Measurements from ENCODE around the gene KNDC1. TPM values are rescaled to one million over a fixed set of nuclear protein-coding genes. Genes with fewer than 3 reads are reported as not detected.
A peak's percentile ranks its signal among the peaks of the same experiment; 100 is the strongest.

Gene KNDC1
- total RNA-seq, 5 donors from 2014 or later (not counting 1 experiment from before 2014, with no cell fraction given): 0.09 to 1.2 (median 0.35) TPM

DNA sequence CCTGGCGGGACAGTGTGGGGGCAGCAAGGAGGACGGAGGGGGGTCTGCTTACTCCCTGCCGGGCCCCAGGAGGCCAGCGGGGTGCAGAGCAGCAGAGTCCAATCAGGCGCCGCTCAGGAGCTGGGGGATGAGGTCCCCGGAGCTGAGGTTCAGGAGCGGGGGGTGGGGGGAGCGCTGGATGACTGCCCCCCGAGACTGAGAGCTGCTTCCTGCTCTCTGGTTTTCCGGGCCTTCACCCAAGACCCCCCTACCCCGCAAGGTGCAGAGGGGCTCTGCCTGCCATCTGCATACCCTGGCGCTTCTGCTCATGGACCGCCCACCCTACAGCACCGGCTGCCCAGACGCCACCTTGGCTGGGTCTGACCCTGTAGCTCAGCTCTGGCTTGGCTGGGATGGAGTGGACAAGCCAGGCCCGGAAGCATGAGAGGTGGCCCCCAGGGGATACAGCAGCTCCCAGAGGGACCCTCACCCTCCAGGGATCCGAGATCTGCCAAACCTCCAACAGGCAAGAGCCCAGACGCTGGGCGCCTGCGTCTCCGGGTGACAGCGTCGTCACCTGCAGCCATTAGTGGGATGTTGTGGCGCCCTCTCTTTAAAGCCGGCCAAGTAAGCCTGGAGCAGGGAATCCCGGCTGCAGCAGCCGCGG lies 930 bp downstream of the KNDC1 start:
- Histone ChIP-seq H3K9me3 (no peaks in the 10 kb centered on the region), H3K27me3 (replicated peaks in 1 of 2; ENCODE audit: control insufficient read depth in 2 of 2, extremely low read depth in 1 of 2, insufficient read depth in 2 of 2, low read length in 1 of 2) (peaks cover 5 to 63% of the 10 kb centered on the region in 2 experiments), H3K36me3 (ENCODE audit: control insufficient read depth in 2 of 2, extremely low read depth in 1 of 2, insufficient read depth in 1 of 2, low read length in 1 of 2) (no peaks in the 10 kb centered on the region), H3K4me3 (ENCODE audit: control insufficient read depth in 1 of 2, extremely low read depth in 1 of 2, low read length in 1 of 2) (no peak overlapping the region), H3K4me1 (ENCODE audit: control insufficient read depth in 1 of 2, extremely low read depth in 1 of 2, insufficient read depth in 2 of 2, low read length in 2 of 2) (peaks cover 0 to 12% of the 10 kb centered on the region in 2 experiments), H3K27ac (ENCODE audit: low read length) (no peak overlapping the region)
- ChIA-PET CTCF (no interaction called here), POLR2A (no interaction called here)
- ATAC-seq (replicated peaks in 1 of 4) (no peak), DNase-seq (no peak)
- no peaks in the 10 kb centered on the region for H3K36me3 Mint-ChIP-seq
- 5% methylated on average over 17 of the region's 29 CpGs for WGBS (ENCODE audit: insufficient coverage)
- peaks cover 0 to 4% (median 0%) of the 10 kb centered on the region in 3 donors for H3K4me1 Mint-ChIP-seq
- H3K27me3 Mint-ChIP-seq: peaks cover 9 to 35% of the 10 kb centered on the region in 2 donors
- H3K4me3 Mint-ChIP-seq: peak overlapping the region; percentile 28 to 48 (median 39)
- no peak overlapping the region for H3K27ac Mint-ChIP-seq
- no peaks in the 10 kb centered on the region for H3K9me3 Mint-ChIP-seq

DNA sequence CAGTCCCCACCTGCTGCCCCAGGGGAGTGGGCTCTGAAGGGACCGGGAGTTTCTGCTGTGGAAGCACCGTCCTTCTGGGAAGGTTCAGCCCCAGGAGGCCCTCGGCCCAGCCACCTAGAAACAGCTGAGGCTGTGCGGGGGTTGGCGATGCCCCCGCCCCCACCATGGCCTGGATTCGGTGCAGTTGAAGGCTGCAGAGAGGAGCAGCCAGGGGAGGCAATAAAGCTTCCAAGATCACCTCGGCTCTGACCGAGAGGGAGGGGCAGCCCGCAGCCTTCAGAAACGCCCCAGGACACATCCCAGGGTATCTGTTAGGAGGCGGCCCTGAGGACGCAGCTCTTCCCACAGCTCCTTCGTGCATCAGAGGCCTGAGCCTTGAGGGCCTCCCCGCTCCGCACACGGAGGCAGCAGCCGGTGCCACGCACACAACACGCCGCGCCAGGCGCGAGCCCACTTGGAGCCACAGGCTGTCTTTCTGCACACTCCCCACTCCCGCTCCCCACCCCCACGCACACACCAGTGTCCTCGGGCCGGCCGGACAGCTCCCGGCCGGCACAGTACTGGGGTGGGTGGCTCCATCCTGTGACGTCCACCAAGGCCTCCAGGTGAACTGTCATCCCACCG lies 1.6 kb downstream of the KNDC1 start:
- H3K9me3 ChIP-seq: no peaks in the 10 kb centered on the region
- peaks cover 12 to 35% of the 10 kb centered on the region in 2 donors for H3K27me3 Mint-ChIP-seq
- H3K9me3 Mint-ChIP-seq: no peaks in the 10 kb centered on the region
- no peak for DNase-seq
- ChIA-PET CTCF (no interaction called here), POLR2A (no interaction called here)
- peaks cover 5 to 63% of the 10 kb centered on the region in 2 experiments for H3K27me3 ChIP-seq (replicated peaks in 1 of 2; ENCODE audit: control insufficient read depth in 2 of 2, extremely low read depth in 1 of 2, insufficient read depth in 2 of 2, low read length in 1 of 2)
- no peak overlapping the region for H3K27ac Mint-ChIP-seq
- WGBS (ENCODE audit: insufficient coverage): 54% methylated on average over 29 of the region's 33 CpGs
- H3K4me3 Mint-ChIP-seq: peak overlapping the region in 1 of 3 donors; percentile 48
- H3K27ac ChIP-seq (ENCODE audit: low read length): no peak overlapping the region
- no peak overlapping the region for H3K4me3 ChIP-seq (ENCODE audit: control insufficient read depth in 1 of 2, extremely low read depth in 1 of 2, low read length in 1 of 2)
- H3K36me3 Mint-ChIP-seq: no peaks in the 10 kb centered on the region
- no peak for ATAC-seq (replicated peaks in 1 of 4)
- H3K4me1 ChIP-seq (ENCODE audit: control insufficient read depth in 1 of 2, extremely low read depth in 1 of 2, insufficient read depth in 2 of 2, low read length in 2 of 2): peaks cover 0 to 12% of the 10 kb centered on the region in 2 experiments
- H3K4me1 Mint-ChIP-seq: peaks cover 0 to 4% (median 0%) of the 10 kb centered on the region in 3 donors
- no peaks in the 10 kb centered on the region for H3K36me3 ChIP-seq (ENCODE audit: control insufficient read depth in 2 of 2, extremely low read depth in 1 of 2, insufficient read depth in 1 of 2, low read length in 1 of 2)

DNA sequence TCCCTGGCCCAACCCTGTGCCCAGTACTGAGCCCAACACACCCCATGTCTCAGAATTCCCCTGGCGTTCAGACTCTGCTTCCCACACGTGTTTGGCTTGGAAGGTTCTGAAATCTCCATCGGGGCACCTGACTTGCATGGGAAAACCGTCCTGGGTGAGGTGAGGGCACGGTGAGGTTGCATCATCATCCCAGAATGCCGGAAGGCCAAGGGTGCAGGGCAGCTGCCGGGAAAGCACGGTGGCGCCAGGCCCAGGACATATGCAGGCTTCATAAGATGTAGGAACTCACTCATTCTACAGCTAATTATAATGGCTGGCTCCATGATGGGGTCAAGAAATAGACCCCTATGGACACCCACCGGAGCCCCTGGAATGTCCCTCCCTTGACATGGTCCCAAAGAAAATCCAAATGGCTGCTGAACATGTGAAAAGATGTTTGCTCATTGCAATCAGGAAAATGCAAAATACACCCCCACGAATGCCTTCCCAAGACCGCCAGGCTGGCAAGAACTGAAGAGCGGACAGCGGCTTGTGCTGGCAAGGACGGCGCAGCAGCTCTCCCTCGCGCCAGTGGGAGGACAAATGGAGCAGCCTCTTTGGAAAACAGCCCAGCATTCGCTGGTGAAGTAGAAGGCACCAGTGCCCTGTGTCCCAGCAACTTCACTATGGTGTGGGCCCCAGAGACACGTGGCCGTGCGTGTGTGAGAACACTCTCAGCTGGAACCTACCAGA lies 2.3 kb downstream of the KNDC1 start:
- Histone ChIP-seq H3K4me1 (ENCODE audit: control insufficient read depth in 1 of 2, extremely low read depth in 1 of 2, insufficient read depth in 2 of 2, low read length in 2 of 2) (peaks cover 0 to 12% of the 10 kb centered on the region in 2 experiments), H3K36me3 (ENCODE audit: control insufficient read depth in 2 of 2, extremely low read depth in 1 of 2, insufficient read depth in 1 of 2, low read length in 1 of 2) (no peaks in the 10 kb centered on the region), H3K9me3 (no peaks in the 10 kb centered on the region), H3K4me3 (ENCODE audit: control insufficient read depth in 1 of 2, extremely low read depth in 1 of 2, low read length in 1 of 2) (no peak overlapping the region), H3K27me3 (replicated peaks in 1 of 2; ENCODE audit: control insufficient read depth in 2 of 2, extremely low read depth in 1 of 2, insufficient read depth in 2 of 2, low read length in 1 of 2) (peaks cover 5 to 67% of the 10 kb centered on the region in 2 experiments), H3K27ac (ENCODE audit: low read length) (no peak overlapping the region)
- Mint-ChIP-seq H3K27ac (no peak overlapping the region), H3K4me1 (peaks cover 0 to 4% (median 0%) of the 10 kb centered on the region in 3 donors), H3K36me3 (no peaks in the 10 kb centered on the region), H3K4me3 (no peak overlapping the region), H3K27me3 (peaks cover 12 to 34% of the 10 kb centered on the region in 2 donors), H3K9me3 (no peaks in the 10 kb centered on the region)
- POLR2A ChIA-PET: no interaction called here
- CTCF ChIA-PET: no interaction called here
- ATAC-seq (replicated peaks in 1 of 4) (no peak), DNase-seq (no peak)
- WGBS (ENCODE audit: insufficient coverage): 91% methylated on average over 15 of the region's 22 CpGs

DNA sequence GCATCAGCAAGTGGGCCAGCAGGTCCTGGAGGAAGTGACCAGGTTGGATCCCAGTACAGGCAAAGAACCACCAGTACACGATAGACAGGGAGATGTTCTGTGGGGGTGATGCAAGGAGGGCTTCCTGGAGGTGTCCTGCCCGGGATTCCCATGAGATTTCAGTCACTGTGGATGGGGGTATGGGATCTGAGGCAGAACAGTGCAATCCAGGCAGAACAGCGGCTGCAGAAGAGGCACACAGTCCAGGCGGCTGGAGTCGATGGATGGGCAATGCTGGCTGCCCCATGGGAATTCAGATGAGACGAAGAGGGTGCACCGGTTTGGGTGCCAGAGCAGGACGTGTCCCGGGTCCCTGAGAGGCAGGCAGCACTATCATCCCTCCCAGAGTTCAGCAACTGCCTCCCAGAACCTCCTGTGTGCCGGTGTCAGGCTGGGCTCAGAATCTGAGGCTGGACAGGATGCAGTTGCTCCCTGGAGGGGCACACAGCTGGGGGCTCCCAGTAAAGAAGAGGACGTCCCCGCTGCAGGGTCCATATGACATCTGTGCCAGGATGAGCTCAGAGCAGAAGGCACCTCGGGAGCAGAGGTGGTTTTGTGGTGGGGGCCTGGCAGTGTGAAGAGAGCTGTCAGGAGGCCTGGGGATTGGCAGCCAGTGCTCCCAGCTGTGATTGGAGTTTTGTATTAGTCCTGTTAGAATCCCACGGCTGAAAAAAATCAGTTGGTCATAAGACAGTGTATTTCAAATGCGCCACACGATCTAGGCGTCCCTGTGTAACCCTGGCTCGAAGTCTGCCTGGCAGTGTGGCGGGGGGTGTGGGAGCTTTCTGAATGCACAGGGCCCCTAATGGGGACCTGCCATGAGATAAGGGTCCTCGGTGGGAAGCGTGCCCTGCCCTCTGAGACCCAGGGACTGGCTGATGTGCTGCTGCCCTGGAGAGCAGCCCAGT lies 3.2 kb downstream of the KNDC1 start:
- CTCF ChIA-PET: no interaction called here
- no peaks in the 10 kb centered on the region for H3K9me3 ChIP-seq
- Mint-ChIP-seq H3K4me1 (peaks cover 0 to 4% (median 0%) of the 10 kb centered on the region in 3 donors), H3K9me3 (no peaks in the 10 kb centered on the region), H3K4me3 (no peak overlapping the region), H3K27ac (no peak overlapping the region), H3K27me3 (peaks cover 12 to 32% of the 10 kb centered on the region in 2 donors), H3K36me3 (no peaks in the 10 kb centered on the region)
- no peak overlapping the region for H3K27ac ChIP-seq (ENCODE audit: low read length)
- 73% methylated on average over 19 of the region's 21 CpGs for WGBS (ENCODE audit: insufficient coverage)
- H3K4me3 ChIP-seq (ENCODE audit: control insufficient read depth in 1 of 2, extremely low read depth in 1 of 2, low read length in 1 of 2): no peak overlapping the region
- H3K36me3 ChIP-seq (ENCODE audit: control insufficient read depth in 2 of 2, extremely low read depth in 1 of 2, insufficient read depth in 1 of 2, low read length in 1 of 2): no peaks in the 10 kb centered on the region
- peaks cover 5 to 65% of the 10 kb centered on the region in 2 experiments for H3K27me3 ChIP-seq (replicated peaks in 1 of 2; ENCODE audit: control insufficient read depth in 2 of 2, extremely low read depth in 1 of 2, insufficient read depth in 2 of 2, low read length in 1 of 2)
- no peak for DNase-seq
- H3K4me1 ChIP-seq (ENCODE audit: control insufficient read depth in 1 of 2, extremely low read depth in 1 of 2, insufficient read depth in 2 of 2, low read length in 2 of 2): peaks cover 0 to 12% of the 10 kb centered on the region in 2 experiments
- POLR2A ChIA-PET: no interaction called here
- no peak for ATAC-seq (replicated peaks in 1 of 4)

DNA sequence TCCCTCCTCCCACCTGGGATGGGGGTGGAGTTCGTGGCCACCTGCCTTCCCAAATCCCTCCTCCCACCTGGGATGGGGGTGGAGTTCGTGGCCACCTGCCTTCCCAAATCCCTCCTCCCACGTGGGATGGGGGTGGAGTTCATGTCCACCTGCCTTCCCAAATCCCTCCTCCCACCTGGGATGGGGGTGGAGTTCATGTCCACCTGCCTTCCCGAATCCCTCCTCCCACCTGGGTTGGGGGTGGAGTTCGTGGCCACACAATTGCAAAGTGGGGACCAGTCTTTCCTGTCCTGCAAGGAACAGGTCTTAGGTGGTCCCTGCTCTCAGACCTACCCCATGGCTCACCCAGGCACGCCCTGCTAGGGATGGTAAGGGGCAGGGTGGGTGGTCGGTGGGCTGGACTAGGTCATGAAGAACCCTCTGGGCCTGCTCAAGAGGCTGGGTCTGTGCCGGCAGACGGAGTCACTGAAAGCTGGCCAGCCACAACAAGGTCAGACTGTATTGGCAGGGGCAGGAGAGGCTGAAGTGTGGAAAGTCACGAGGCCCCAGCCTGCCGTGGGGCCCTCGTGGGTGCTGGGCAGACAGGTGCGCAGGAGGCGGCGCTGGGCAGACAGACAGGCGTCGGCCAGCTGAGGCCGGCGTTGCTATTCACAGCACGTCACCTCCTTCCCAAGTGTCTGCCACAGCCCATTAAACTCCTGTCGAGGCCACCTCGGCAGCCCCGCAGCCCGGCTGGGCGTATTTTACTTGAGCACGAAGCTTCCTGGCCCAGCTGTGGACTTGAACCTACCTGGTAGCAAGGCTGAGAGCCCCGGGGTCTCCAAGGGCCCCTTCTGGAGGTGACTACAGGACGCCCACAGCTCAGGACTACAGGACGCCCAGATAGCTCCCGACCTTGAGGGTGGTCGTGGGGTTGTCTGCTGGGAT lies 4.1 kb downstream of the KNDC1 start:
- H3K27me3 Mint-ChIP-seq: peaks cover 12 to 32% of the 10 kb centered on the region in 2 donors
- Histone ChIP-seq H3K36me3 (ENCODE audit: control insufficient read depth in 2 of 2, extremely low read depth in 1 of 2, insufficient read depth in 1 of 2, low read length in 1 of 2) (no peaks in the 10 kb centered on the region), H3K27me3 (replicated peaks in 1 of 2; ENCODE audit: control insufficient read depth in 2 of 2, extremely low read depth in 1 of 2, insufficient read depth in 2 of 2, low read length in 1 of 2) (peaks cover 5 to 60% of the 10 kb centered on the region in 2 experiments), H3K4me1 (ENCODE audit: control insufficient read depth in 1 of 2, extremely low read depth in 1 of 2, insufficient read depth in 2 of 2, low read length in 2 of 2) (peaks cover 0 to 12% of the 10 kb centered on the region in 2 experiments), H3K4me3 (ENCODE audit: control insufficient read depth in 1 of 2, extremely low read depth in 1 of 2, low read length in 1 of 2) (no peak overlapping the region), H3K9me3 (no peaks in the 10 kb centered on the region), H3K27ac (ENCODE audit: low read length) (no peak overlapping the region)
- ChIA-PET POLR2A (no interaction called here), CTCF (no interaction called here)
- no peaks in the 10 kb centered on the region for H3K9me3 Mint-ChIP-seq
- ATAC-seq (replicated peaks in 1 of 4) (no peak), DNase-seq (no peak)
- H3K4me1 Mint-ChIP-seq: peaks cover 0 to 4% (median 0%) of the 10 kb centered on the region in 3 donors
- no peaks in the 10 kb centered on the region for H3K36me3 Mint-ChIP-seq
- 83% methylated on average over 24 of the region's 31 CpGs for WGBS (ENCODE audit: insufficient coverage)
- no peak overlapping the region for H3K27ac Mint-ChIP-seq
- H3K4me3 Mint-ChIP-seq: no peak overlapping the region
